Caco-2 (cell line): Measurements from ENCODE around the gene DOCK10. TPM values are rescaled to one million over a fixed set of nuclear protein-coding genes. Genes with fewer than 3 reads are reported as not detected.

Experiments used
- BruUV-seq: library from RNA; stranded (reverse); fragments of 400-500 nt; replicated peaks from 2 replicates; lab custom pipeline; 2021; lab: Mats Ljungman, UMichigan
- CTCF ChIA-PET: fragments of 300-600 bp; sonication (Branson Sonifier 250); formaldehyde crosslinking; loops from one replicate; lab custom pipeline; 2022; ENCODE audit warnings: antibody characterized with exemption; lab: Charles Lee
- POLR2A ChIA-PET: fragments of 300-600 bp; sonication (Branson Sonifier 250); formaldehyde crosslinking; loops from one replicate; lab custom pipeline; 2022; ENCODE audit warnings: antibody characterized with exemption; lab: Charles Lee
- DNase-seq, 2 experiments: peaks; one replicate each; pipeline versions ENCODE4 v3.0.0 to v3.0.0-alpha.2; 2020 to 2022
- H3K27me3 ChIP-seq: replicated peaks from 2 replicates; pipeline ENCODE4 v1.6.0; 2011; ENCODE audit warnings: low read length; ENCODE audit not compliant: control insufficient read depth, insufficient read depth
- H3K36me3 ChIP-seq: 2 replicates; pipeline ENCODE4 v1.5.1; 2011; ENCODE audit warnings: low read length; ENCODE audit not compliant: control insufficient read depth, insufficient read depth
- H3K4me1 ChIP-seq: fragments of 250-450 bp; sonication (Bioruptor Pico); 2 replicates; pipeline ENCODE4 v1.5.1; 2020; ENCODE audit warnings: mild to moderate bottlenecking
- H3K4me3 ChIP-seq: 2 replicates; pipeline ENCODE4 v1.5.1; 2011; ENCODE audit warnings: low read depth, mild to moderate bottlenecking, control low read depth, low read length
- H3K9me3 ChIP-seq: fragments of 250-450 bp; sonication (Bioruptor Pico); 2 replicates; pipeline ENCODE4 v1.5.1; 2020; ENCODE audit warnings: mild to moderate bottlenecking, moderate library complexity
- H3K27ac Mint-ChIP-seq: one replicate; pipeline ENCODE4 v1.8.0; 2022; ENCODE audit warnings: mixed read lengths; ENCODE audit not compliant: unreplicated experiment
- H3K27me3 Mint-ChIP-seq: one replicate; pipeline ENCODE4 v1.8.0; 2022; ENCODE audit warnings: mixed read lengths; ENCODE audit not compliant: insufficient read depth, unreplicated experiment
- H3K36me3 Mint-ChIP-seq: one replicate; pipeline ENCODE4 v1.8.0; 2022; ENCODE audit warnings: mild to moderate bottlenecking, mixed read lengths; ENCODE audit not compliant: insufficient read depth, unreplicated experiment
- H3K4me1 Mint-ChIP-seq: one replicate; pipeline ENCODE4 v1.8.0; 2022; ENCODE audit warnings: low read depth, mixed read lengths; ENCODE audit not compliant: unreplicated experiment
- H3K4me3 Mint-ChIP-seq: one replicate; pipeline ENCODE4 v1.8.0; 2022; ENCODE audit warnings: mild to moderate bottlenecking, moderate library complexity, mixed read lengths; ENCODE audit not compliant: unreplicated experiment
- H3K9me3 Mint-ChIP-seq: one replicate; pipeline ENCODE4 v1.8.0; 2022; ENCODE audit warnings: mixed read lengths; ENCODE audit not compliant: unreplicated experiment
- intact Hi-C: fragments of 100-400 bp; cut with micrococcal nuclease; formaldehyde crosslinking; loops from one replicate; pipeline ENCODE4 v1.10.0; 2022; ENCODE audit not compliant: unreplicated experiment
- total RNA-seq: library from RNA; stranded (reverse); gene quantifications from 2 replicates; pipeline ENCODE4 v1.2.3, GENCODE V29; 2022
- TF ChIP-seq, protein P1 (sequence below), 2 experiments: fragments of 200-600 bp in 1 of 2; IDR thresholded peaks; 1 replicate in 1 of 2; 2 replicates in 1 of 2; pipeline versions ENCODE4 v1.5.1 to v1.8.0; 2011 to 2022; ENCODE audit warnings: antibody characterized with exemption in 1 of 2, control low read depth in 1 of 2, inconsistent platforms in 1 of 2, low read depth in 1 of 2, low read length in 1 of 2, mild to moderate bottlenecking in 1 of 2, moderate library complexity in 1 of 2; ENCODE audit not compliant: insufficient read depth in 1 of 2, severe bottlenecking in 1 of 2, unreplicated experiment in 1 of 2

DOCK10 gene
- total RNA-seq, 1 experiment from 2014 or later = not detected

DNA sequence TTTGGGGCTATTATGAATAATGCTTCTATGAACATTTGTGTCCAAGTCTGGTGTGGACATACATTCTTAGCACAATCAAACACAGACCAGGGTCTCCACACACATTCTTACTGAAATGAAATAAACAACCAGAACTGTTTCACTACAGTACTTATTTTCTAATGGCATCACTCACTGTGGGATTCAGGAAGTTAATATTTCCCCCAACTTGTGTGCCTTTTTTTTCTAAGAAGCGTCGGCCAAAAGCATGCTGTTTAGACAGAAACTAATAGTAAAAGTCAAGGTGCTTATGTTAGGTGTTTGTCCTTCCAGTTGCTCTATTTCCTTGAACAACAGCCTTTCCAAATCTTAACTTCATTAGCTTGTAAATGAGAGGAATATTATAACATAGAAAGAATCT, 117.6 kb downstream of the DOCK10 start:
- Histone ChIP-seq H3K36me3 (no peaks in the 10 kb centered on the region), H3K27me3 (no peaks in the 10 kb centered on the region), H3K9me3 (no peaks in the 10 kb centered on the region), H3K4me3 (no peak overlapping the region), H3K4me1 (no peaks in the 10 kb centered on the region)
- Mint-ChIP-seq H3K27ac (no peak overlapping the region), H3K9me3 (no peaks in the 10 kb centered on the region), H3K36me3 (no peaks in the 10 kb centered on the region), H3K4me1 (no peaks in the 10 kb centered on the region), H3K4me3 (no peak overlapping the region), H3K27me3 (peaks cover 9% of the 10 kb centered on the region)
- ChIA-PET CTCF (no interaction called here), POLR2A (no interaction called here)
- no peak for DNase-seq
- TF ChIP-seq, protein P1, sequence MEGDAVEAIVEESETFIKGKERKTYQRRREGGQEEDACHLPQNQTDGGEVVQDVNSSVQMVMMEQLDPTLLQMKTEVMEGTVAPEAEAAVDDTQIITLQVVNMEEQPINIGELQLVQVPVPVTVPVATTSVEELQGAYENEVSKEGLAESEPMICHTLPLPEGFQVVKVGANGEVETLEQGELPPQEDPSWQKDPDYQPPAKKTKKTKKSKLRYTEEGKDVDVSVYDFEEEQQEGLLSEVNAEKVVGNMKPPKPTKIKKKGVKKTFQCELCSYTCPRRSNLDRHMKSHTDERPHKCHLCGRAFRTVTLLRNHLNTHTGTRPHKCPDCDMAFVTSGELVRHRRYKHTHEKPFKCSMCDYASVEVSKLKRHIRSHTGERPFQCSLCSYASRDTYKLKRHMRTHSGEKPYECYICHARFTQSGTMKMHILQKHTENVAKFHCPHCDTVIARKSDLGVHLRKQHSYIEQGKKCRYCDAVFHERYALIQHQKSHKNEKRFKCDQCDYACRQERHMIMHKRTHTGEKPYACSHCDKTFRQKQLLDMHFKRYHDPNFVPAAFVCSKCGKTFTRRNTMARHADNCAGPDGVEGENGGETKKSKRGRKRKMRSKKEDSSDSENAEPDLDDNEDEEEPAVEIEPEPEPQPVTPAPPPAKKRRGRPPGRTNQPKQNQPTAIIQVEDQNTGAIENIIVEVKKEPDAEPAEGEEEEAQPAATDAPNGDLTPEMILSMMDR (IDR thresholded peaks at IDR 0.05; ENCODE audit: insufficient read depth in 1 of 2, low read depth in 1 of 2, low read length in 1 of 2, severe bottlenecking in 1 of 2, unreplicated experiment in 1 of 2) = no peak
- no TSS peak for BruUV-seq
- intact Hi-C loops = no loop called here

DNA sequence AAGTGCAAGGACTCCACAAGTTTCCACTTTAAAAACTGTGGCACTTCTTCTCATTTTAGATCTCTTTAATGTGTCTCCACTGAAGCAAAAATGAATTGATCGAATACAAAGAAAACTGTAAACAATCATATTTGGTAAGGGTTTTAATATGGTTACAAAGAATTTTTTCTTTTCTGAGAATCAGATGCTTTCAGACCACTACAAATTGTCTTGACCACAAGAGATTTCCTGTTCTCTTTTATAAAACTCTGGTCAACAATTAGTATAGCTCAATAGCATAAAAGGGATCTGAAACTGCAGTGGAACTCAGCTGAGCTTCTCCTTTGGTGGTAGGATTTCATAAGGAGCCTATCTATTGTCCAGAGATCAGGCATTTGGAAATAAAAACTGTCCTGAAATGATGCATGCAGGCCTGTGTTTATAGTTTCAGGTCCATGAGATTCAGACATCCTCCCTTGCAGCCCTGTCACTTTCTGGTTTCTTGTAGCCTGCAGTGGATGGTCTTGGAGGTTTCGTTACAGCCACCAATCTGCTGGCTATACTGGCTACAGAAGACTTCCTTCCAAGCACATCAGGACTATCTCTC, 120.0 kb downstream of the DOCK10 start:
- Histone ChIP-seq H3K9me3 (no peaks in the 10 kb centered on the region), H3K27me3 (no peaks in the 10 kb centered on the region), H3K4me3 (no peak overlapping the region), H3K4me1 (no peaks in the 10 kb centered on the region), H3K36me3 (no peaks in the 10 kb centered on the region)
- no peak overlapping the region for H3K4me3 Mint-ChIP-seq
- no peaks in the 10 kb centered on the region for H3K9me3 Mint-ChIP-seq
- no peaks in the 10 kb centered on the region for H3K4me1 Mint-ChIP-seq
- TF ChIP-seq, protein P1 (IDR thresholded peaks at IDR 0.05; ENCODE audit: insufficient read depth in 1 of 2, low read depth in 1 of 2, low read length in 1 of 2, severe bottlenecking in 1 of 2, unreplicated experiment in 1 of 2) = no peak
- no peak for DNase-seq
- ChIA-PET POLR2A (no interaction called here), CTCF (no interaction called here)
- BruUV-seq = no TSS peak
- H3K27me3 Mint-ChIP-seq = peaks cover 5% of the 10 kb centered on the region
- intact Hi-C loops = no loop called here
- no peak overlapping the region for H3K27ac Mint-ChIP-seq
- H3K36me3 Mint-ChIP-seq = no peaks in the 10 kb centered on the region

DNA sequence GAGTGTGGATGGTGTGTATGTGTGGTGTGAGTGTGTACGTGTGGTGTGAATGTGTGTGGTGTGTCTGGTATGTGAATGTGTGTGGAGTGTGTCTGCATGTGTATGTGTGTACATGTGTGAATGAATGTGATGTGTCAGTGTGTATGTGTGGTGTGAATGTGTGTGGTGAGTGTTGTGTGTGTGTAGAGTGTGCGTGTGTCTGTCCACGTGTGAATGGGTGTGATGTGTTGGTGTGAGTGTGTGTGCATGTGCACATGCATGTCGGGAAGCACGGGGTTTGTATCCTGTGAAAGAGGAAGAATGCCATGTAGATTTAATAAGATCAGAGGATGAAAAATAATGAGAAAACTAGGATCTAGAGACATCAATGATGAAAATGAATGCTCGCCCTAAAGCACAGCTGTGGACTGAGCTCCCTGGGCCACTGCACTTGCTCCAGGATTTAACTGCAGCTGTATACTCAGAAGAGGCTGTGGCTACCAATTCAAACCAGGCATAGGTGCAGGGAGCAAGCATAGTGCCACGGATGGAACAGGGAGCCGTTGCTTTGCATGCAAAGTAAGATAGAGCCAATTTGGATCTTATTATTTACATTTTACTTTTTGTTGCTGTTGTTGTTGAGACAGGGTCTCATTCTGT, 122.7 kb downstream of the DOCK10 start:
- TF ChIP-seq, protein P1 (IDR thresholded peaks at IDR 0.05; ENCODE audit: insufficient read depth in 1 of 2, low read depth in 1 of 2, low read length in 1 of 2, severe bottlenecking in 1 of 2, unreplicated experiment in 1 of 2) = no peak
- DNase-seq = no peak
- Histone ChIP-seq H3K9me3 (no peaks in the 10 kb centered on the region), H3K27me3 (no peaks in the 10 kb centered on the region), H3K36me3 (no peaks in the 10 kb centered on the region), H3K4me1 (no peaks in the 10 kb centered on the region), H3K4me3 (no peak overlapping the region)
- ChIA-PET CTCF (no interaction called here), POLR2A (no interaction called here)
- no peaks in the 10 kb centered on the region for H3K9me3 Mint-ChIP-seq
- H3K4me3 Mint-ChIP-seq = no peak overlapping the region
- no peaks in the 10 kb centered on the region for H3K4me1 Mint-ChIP-seq
- no peak overlapping the region for H3K27ac Mint-ChIP-seq
- no peaks in the 10 kb centered on the region for H3K27me3 Mint-ChIP-seq
- intact Hi-C loops = no loop called here
- no TSS peak for BruUV-seq
- no peaks in the 10 kb centered on the region for H3K36me3 Mint-ChIP-seq
